ENCODE results near the gene GP2.
"Not testable (repeated sequence)": the region's sequence is repeated elsewhere in the genome, so short reads cannot be mapped to it uniquely, and the experiment has no call there.

Gene GP2

DNA sequence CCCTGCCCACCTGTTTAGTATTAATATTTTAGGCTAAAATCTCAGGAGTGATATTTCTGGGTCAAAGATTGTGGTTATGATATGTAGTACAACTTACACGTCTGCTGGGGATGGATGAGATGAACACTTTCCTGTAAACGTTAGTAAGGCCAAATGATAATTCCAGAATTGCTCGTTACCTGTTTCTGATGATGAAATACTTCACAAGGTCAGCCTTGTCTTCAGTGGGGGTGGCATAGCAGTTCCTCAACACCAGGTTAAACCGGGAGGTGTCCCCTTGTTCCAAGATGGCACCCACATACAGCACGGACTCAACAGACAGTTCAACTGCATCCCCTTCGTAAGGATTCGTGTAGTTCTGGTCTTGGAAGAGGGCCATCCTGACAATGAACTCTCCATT is 9.3 kb downstream of the GP2 start:
- Histone ChIP-seq H3K27me3 (no peaks in the 10 kb centered on the region), H3K4me1 (no peaks in the 10 kb centered on the region), H3K9me3 (no peaks in the 10 kb centered on the region), H3K9ac (no peak overlapping the region), H3K4me2 (no peak overlapping the region), H3K36me3 (no peaks in the 10 kb centered on the region), H4K20me1 (no peaks in the 10 kb centered on the region), H3K27ac (no peak overlapping the region), H3K4me3 (no peak overlapping the region)
- TF ChIP-seq Cebpa-rat (IDR thresholded peaks at IDR 0.05) = no peak

DNA sequence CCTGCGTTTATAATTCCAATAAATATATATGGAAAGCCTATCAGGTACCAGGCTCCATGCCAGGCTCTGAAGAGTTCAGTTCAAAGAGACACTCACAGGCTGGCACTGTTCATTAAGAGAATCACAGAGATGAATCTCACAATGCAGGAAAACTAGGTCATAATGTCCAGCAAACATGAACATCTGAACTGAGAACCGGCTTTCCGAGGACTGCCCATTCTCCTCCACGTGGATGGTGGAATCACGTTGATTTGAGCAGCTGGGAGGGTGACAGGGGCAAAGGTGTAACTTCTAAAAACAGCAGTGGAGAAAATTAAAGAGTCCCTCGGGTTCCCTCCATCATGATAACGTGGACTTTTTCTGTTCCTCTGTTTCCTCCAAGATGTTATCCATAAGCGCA is 10.2 kb downstream of the GP2 start:
- Histone ChIP-seq H3K9me3 (no peaks in the 10 kb centered on the region), H3K27ac (no peak overlapping the region), H3K27me3 (no peaks in the 10 kb centered on the region), H3K4me1 (no peaks in the 10 kb centered on the region), H3K4me3 (no peak overlapping the region), H4K20me1 (no peaks in the 10 kb centered on the region), H3K9ac (no peak overlapping the region), H3K4me2 (no peak overlapping the region), H3K36me3 (no peaks in the 10 kb centered on the region)
- no peak for TF ChIP-seq Cebpa-rat (IDR thresholded peaks at IDR 0.05)

- Histone ChIP-seq H3K36me3 (no peaks in the 10 kb centered on the region), H3K4me2 (no peak overlapping the region), H3K9me3 (no peaks in the 10 kb centered on the region), H4K20me1 (no peaks in the 10 kb centered on the region), H3K9ac (no peak overlapping the region), H3K27me3 (no peaks in the 10 kb centered on the region), H3K4me3 (no peak overlapping the region), H3K27ac (no peak overlapping the region), H3K4me1 (no peaks in the 10 kb centered on the region)
- no peak for TF ChIP-seq Cebpa-rat (IDR thresholded peaks at IDR 0.05)
Observed at GRCh38 chr16:20316715-20317114, 10.6 kb downstream of the GP2 start.

GRCh38 chr16:20315764-20316163 is 11.5 kb downstream of the GP2 start:
- Histone ChIP-seq H3K27me3 (no peaks in the 10 kb centered on the region), H3K9me3 (no peaks in the 10 kb centered on the region), H3K36me3 (no peaks in the 10 kb centered on the region), H4K20me1 (no peaks in the 10 kb centered on the region), H3K4me1 (no peaks in the 10 kb centered on the region), H3K4me2 (no peak overlapping the region), H3K27ac (no peak overlapping the region), H3K9ac (no peak overlapping the region), H3K4me3 (no peak overlapping the region)
- TF ChIP-seq Cebpa-rat (IDR thresholded peaks at IDR 0.05) = no peak

DNA sequence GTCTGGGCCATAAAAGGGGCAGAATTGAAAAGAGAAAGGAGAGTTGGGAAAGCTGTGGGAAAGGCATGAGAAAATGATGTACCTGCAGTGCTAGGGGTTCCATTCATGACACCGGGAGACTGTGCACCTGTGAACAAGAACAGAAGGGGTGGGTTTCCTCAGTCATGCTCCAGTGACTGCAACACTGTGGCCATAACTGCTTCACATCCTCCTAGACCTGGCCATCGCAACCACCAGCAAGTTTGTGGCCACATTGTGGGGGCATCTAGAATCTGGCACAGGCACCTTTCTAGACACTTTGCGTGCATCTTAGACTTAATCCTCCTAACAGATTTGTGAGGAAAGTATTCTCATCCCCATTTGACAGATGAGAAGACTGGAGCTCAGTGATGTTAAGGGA is 12.7 kb downstream of the GP2 start:
- Histone ChIP-seq H4K20me1 (no peaks in the 10 kb centered on the region), H3K9ac (no peak overlapping the region), H3K4me3 (no peak overlapping the region), H3K4me2 (no peak overlapping the region), H3K9me3 (no peaks in the 10 kb centered on the region), H3K27me3 (no peaks in the 10 kb centered on the region), H3K36me3 (no peaks in the 10 kb centered on the region), H3K27ac (no peak overlapping the region), H3K4me1 (no peaks in the 10 kb centered on the region)
- TF ChIP-seq Cebpa-rat (IDR thresholded peaks at IDR 0.05) = no peak

GRCh38 chr16:20313741-20314140 is 13.6 kb downstream of the GP2 start:
- Histone ChIP-seq H3K4me3 (no peak overlapping the region), H3K9ac (no peak overlapping the region), H3K27ac (no peak overlapping the region), H4K20me1 (no peaks in the 10 kb centered on the region), H3K4me2 (no peak overlapping the region), H3K27me3 (no peaks in the 10 kb centered on the region), H3K4me1 (no peaks in the 10 kb centered on the region), H3K36me3 (no peaks in the 10 kb centered on the region), H3K9me3 (no peaks in the 10 kb centered on the region)
- no peak for TF ChIP-seq Cebpa-rat (IDR thresholded peaks at IDR 0.05)

DNA sequence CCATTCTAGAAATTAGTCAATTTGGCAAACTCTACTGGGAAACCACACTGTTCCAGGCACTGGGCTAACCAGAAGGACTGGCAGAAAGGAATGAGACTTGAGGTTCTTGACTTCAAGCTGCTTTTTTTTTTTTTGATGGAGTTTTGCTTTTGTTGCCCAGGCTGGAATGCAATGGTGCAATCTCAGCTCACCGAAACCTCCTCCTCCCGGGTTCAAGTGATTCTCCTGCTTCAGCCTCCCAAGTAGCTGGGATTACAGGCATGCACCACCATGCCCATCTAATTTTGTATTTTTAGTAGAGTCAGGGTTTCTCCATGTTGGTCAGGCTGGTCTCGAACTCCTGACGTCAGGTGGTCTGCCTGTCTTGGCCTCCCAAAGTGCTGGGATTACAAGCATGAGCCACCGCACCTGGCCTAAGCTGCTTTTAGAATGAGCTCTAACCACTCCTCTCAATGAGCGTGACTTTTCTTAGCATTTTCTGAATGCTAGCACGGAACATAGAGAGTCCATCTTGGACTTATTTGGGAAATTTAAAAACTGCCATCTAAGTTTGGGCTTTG is 14.7 kb downstream of the GP2 start:
- not testable (repeated sequence) for H3K27me3 ChIP-seq, H3K27ac ChIP-seq, H3K4me2 ChIP-seq, H3K4me3 ChIP-seq, H3K36me3 ChIP-seq, H3K4me1 ChIP-seq, H3K9ac ChIP-seq, H4K20me1 ChIP-seq, H3K9me3 ChIP-seq

GRCh38 chr16:20311548-20311947 is 15.8 kb downstream of the GP2 start:
- no peaks in the 10 kb centered on the region for H3K36me3 ChIP-seq
- H4K20me1 ChIP-seq = no peaks in the 10 kb centered on the region
- H3K27ac ChIP-seq = no peak overlapping the region
- no peak overlapping the region for H3K9ac ChIP-seq
- no peak for TF ChIP-seq Cebpa-rat (IDR thresholded peaks at IDR 0.05)
- H3K4me2 ChIP-seq = no peak overlapping the region
- no peaks in the 10 kb centered on the region for H3K9me3 ChIP-seq
- H3K4me3 ChIP-seq = no peak overlapping the region
- H3K4me1 ChIP-seq = no peaks in the 10 kb centered on the region
- no peaks in the 10 kb centered on the region for H3K27me3 ChIP-seq

DNA sequence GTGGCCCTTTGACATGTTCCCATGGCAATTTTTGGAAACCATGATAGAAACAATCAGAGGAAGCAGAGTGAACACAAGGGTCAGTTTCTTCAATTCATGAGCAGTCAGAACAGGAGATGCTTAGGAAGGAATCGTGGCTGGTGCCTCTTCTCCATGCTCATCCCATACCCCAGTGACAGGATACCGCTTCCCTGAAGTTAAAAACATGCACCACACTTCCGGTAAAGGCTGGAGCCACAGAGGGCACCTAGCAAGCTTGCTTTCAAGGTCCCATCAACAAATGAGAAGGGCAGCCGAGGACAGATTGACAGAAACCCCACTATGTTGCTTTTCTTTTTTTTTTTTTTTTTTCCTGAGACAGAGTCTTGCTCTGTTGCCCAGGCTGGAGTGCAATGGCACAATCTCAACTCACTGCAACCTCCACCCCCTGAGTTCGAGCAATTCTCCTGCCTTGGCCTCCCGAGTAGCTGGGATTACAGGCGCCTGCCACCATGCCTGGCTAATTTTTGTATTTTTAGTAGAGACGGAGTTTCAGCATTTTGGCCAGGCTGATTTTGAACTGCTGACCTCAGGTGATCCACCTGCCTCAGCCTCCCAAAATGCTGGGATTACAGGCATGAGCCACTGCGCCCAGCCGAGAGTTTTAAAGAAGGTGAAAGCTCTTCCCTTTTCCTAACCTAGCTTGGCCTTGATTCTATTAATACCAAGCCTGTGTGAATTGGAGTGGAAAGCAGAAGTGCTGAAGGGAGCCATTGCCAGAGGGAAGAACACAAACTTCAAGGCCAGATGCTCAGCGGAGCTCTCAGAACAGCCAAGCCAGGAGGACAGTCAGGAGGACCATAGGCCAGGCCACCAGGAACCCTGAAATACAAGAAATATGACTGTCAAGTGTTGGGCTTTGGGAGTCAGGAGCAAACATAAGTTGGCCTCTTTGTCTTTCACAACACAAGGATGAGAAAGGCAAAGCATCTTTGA is 16.6 kb downstream of the GP2 start:
- no peaks in the 10 kb centered on the region for H4K20me1 ChIP-seq
- no peaks in the 10 kb centered on the region for H3K4me1 ChIP-seq
- no peaks in the 10 kb centered on the region for H3K27me3 ChIP-seq

DNA sequence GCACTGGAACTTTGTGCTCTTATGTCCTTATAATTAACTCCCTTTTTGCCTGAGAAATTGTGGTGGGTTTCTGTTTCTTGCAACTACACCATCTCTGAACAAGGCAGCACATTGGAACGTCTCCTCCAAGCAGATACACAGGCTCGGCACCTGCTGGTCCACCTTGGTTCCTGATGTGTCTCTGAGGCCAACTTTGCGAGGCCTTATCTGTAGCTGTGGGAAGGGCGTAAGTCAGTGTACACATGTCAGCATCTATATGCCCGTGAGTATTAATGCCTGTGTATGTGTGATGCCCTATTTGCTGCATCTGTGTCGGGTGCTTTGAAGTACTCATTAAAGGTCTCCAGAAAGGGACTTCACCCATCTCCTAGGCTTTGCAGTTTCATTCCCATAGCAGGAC is 17.5 kb downstream of the GP2 start:
- Histone ChIP-seq H3K4me3 (no peak overlapping the region), H4K20me1 (no peaks in the 10 kb centered on the region), H3K36me3 (no peaks in the 10 kb centered on the region), H3K4me1 (no peaks in the 10 kb centered on the region), H3K9me3 (no peaks in the 10 kb centered on the region), H3K9ac (no peak overlapping the region), H3K27me3 (no peaks in the 10 kb centered on the region), H3K4me2 (no peak overlapping the region), H3K27ac (no peak overlapping the region)
- no peak for TF ChIP-seq Cebpa-rat (IDR thresholded peaks at IDR 0.05)

More for the DNA sequence above, 16.6 kb downstream of the GP2 start:
- no peak for TF ChIP-seq Cebpa-rat (IDR thresholded peaks at IDR 0.05)
- no peak overlapping the region for H3K9ac ChIP-seq
- H3K36me3 ChIP-seq = no peaks in the 10 kb centered on the region
- H3K27ac ChIP-seq = no peak overlapping the region
- H3K4me3 ChIP-seq = no peak overlapping the region
- H3K4me2 ChIP-seq = no peak overlapping the region
- H3K9me3 ChIP-seq = no peaks in the 10 kb centered on the region
